GM12878 (cell line): ENCODE results near the gene HMX3. TPM values are rescaled to one million over a fixed set of nuclear protein-coding genes. Genes with fewer than 3 reads are reported as not detected.

Source experiments
- ATAC-seq: fragments of 200-7000 bp; cut with Tn5 transposase; 3 replicates; pipeline ENCODE4 v1.9.1; 2020; ENCODE audit warnings: mild to moderate bottlenecking, moderate library complexity
- BruUV-seq: library from RNA; stranded (reverse); fragments of 400-500 nt; replicated peaks from 2 replicates; lab custom pipeline; 2021; lab: Mats Ljungman, UMichigan
- CTCF ChIA-PET: fragments of 300-600 bp; sonication (Branson Sonifier 250); formaldehyde crosslinking; extraction: SDS; loops from one replicate; lab custom pipeline; 2021; ENCODE audit warnings: inconsistent platforms; lab: Yijun Ruan, JAX
- POLR2A ChIA-PET: fragments of 350-600 bp; formaldehyde crosslinking; extraction: SDS; loops from one replicate; lab custom pipeline; 2021; ENCODE audit warnings: inconsistent platforms; lab: Charles Lee
- RAD21 ChIA-PET: fragments of 300-600 bp; sonication (Branson Sonifier 250); formaldehyde crosslinking; loops from one replicate; lab custom pipeline; 2023; ENCODE audit warnings: antibody characterized with exemption; ENCODE audit not compliant: unreplicated experiment; lab: Charles Lee
- SMC1A ChIA-PET: fragments of 300-600 bp; sonication (Branson Sonifier 250); formaldehyde crosslinking; loops from one replicate; lab custom pipeline; 2023; ENCODE audit not compliant: unreplicated experiment, uncharacterized antibody; lab: Charles Lee
- DNase-seq: peaks from one replicate; pipeline ENCODE4 v3.0.0-alpha.2; 2011; ENCODE audit warnings: low read depth, low spot score
- FAIRE-seq: peaks from 3 replicates; lab custom pipeline; 2011; peaks lifted over from hg19 to GRCh38; lab: Jason Lieb, UNC
- H2AFZ ChIP-seq: 2 replicates; pipeline ENCODE4 v1.6.0; 2011; ENCODE audit warnings: low read depth, low read length, control low read depth; ENCODE audit not compliant: control insufficient read depth
- H3K27ac ChIP-seq: 2 replicates; pipeline ENCODE4 v1.5.1; 2011; ENCODE audit warnings: control low read depth; ENCODE audit not compliant: control insufficient read depth, insufficient read depth
- H3K27me3 ChIP-seq, 2 experiments: replicated peaks in 1 of 2; 2 replicates each; pipeline versions ENCODE4 v1.6.0 to v1.6.1; 2011; ENCODE audit warnings: low read length in 1 of 2; ENCODE audit not compliant: control insufficient read depth in 2 of 2, insufficient read depth in 2 of 2
- H3K36me3 ChIP-seq, 2 experiments: 2 replicates each; pipeline ENCODE4 v1.5.1; 2011; ENCODE audit warnings: low read length in 1 of 2; ENCODE audit not compliant: control insufficient read depth in 2 of 2, insufficient read depth in 2 of 2
- H3K4me1 ChIP-seq: 2 replicates; pipeline ENCODE4 v1.6.1; 2011; ENCODE audit warnings: mild to moderate bottlenecking, low read length, moderate library complexity, mixed read lengths; ENCODE audit not compliant: control insufficient read depth, insufficient read depth
- H3K4me2 ChIP-seq: 2 replicates; pipeline ENCODE4 v1.6.0; 2011; ENCODE audit warnings: control low read depth; ENCODE audit not compliant: control insufficient read depth, insufficient read depth
- H3K4me3 ChIP-seq: fragments of 200-600 bp; sonication (generic); 2 replicates; pipeline ENCODE4 v1.5.1; 2016
- H3K79me2 ChIP-seq: 2 replicates; pipeline ENCODE4 v1.6.0; 2011; ENCODE audit warnings: low read length; ENCODE audit not compliant: control insufficient read depth, insufficient read depth
- H3K9ac ChIP-seq: 2 replicates; pipeline ENCODE4 v1.8.0; 2011; ENCODE audit warnings: low read length, control low read depth, mixed read lengths; ENCODE audit not compliant: control insufficient read depth, insufficient read depth
- H3K9me3 ChIP-seq: replicated peaks from 3 replicates; pipeline ENCODE4 v1.5.1; 2011; ENCODE audit warnings: mild to moderate bottlenecking, low read length; ENCODE audit not compliant: control insufficient read depth, insufficient read depth
- H4K20me1 ChIP-seq: 2 replicates; pipeline ENCODE4 v1.6.0; 2011; ENCODE audit not compliant: control insufficient read depth, insufficient read depth
- CHD1 ChIP-seq: IDR thresholded peaks from 2 replicates; pipeline ENCODE4 v1.6.1; 2012; ENCODE audit warnings: low read depth, low read length, improper control_type of control experiment
- EZH2 ChIP-seq: IDR thresholded peaks from 2 replicates; pipeline ENCODE4 v1.6.1; 2012; ENCODE audit warnings: low read depth, mild to moderate bottlenecking, control low read depth, inconsistent platforms, low read length, borderline replicate concordance; ENCODE audit not compliant: control insufficient read depth
- KDM1A ChIP-seq: fragments of 200-600 bp; sonication (generic); IDR thresholded peaks from 2 replicates; pipeline ENCODE4 v1.6.1; 2016; ENCODE audit warnings: borderline replicate concordance
- MEF2A ChIP-seq: IDR thresholded peaks from 2 replicates; pipeline ENCODE4 v1.6.1; 2011; ENCODE audit warnings: low read depth, mild to moderate bottlenecking, low read length, moderate library complexity; ENCODE audit not compliant: insufficient read depth
- MYB ChIP-seq: fragments of 150-350 bp; IDR thresholded peaks from 2 replicates; pipeline ENCODE4 v1.6.1; 2014; ENCODE audit warnings: mild to moderate bottlenecking, low read depth, low read length, borderline replicate concordance
- NBN ChIP-seq: fragments of 450-650 bp; IDR thresholded peaks from 2 replicates; pipeline ENCODE4 v1.6.1; 2016
- PAX8 ChIP-seq: fragments of 450-650 bp; IDR thresholded peaks from 2 replicates; pipeline ENCODE4 v1.6.1; 2017; ENCODE audit warnings: mild to moderate bottlenecking, moderate library complexity
- RAD21 ChIP-seq: IDR thresholded peaks from 2 replicates; pipeline ENCODE4 v1.6.1; 2011; ENCODE audit warnings: mild to moderate bottlenecking, low read depth, low read length, moderate library complexity; ENCODE audit not compliant: insufficient read depth
- RAD51 ChIP-seq: fragments of 450-650 bp; IDR thresholded peaks from 2 replicates; pipeline ENCODE4 v1.6.1; 2016; ENCODE audit warnings: moderate library complexity, mild to moderate bottlenecking, inconsistent platforms
- SMAD1 ChIP-seq: fragments of 450-650 bp; IDR thresholded peaks from 2 replicates; pipeline ENCODE4 v1.6.1; 2018; ENCODE audit warnings: mild to moderate bottlenecking, low read depth; ENCODE audit not compliant: partially characterized antibody
- TBL1XR1 ChIP-seq: IDR thresholded peaks from 2 replicates; pipeline ENCODE4 v1.6.1; 2012; ENCODE audit warnings: low read depth, low read length, improper control_type of control experiment
- ZBTB4 ChIP-seq: fragments of 450-650 bp; formaldehyde crosslinking; IDR thresholded peaks from 2 replicates; pipeline ENCODE4 v1.4.0; 2022; ENCODE audit warnings: mild to moderate bottlenecking, moderate library complexity
- WGBS: methylation state at CpG from one replicate; pipeline ENCODE4 v1.1.6; 2016; ENCODE audit warnings: low lambda C conversion rate; ENCODE audit not compliant: insufficient replicate concordance, insufficient coverage; ENCODE audit errors: missing lambda C conversion rate; 5-methylcytosine and 5-hydroxymethylcytosine counted together
- in situ Hi-C: fragments of 300-500 bp; cut with MboI; formaldehyde crosslinking; loops from 9 replicates; pipeline ENCODE4 v1.14.3; 2018; ENCODE audit warnings: mixed read lengths
- intact Hi-C: fragments of 100-400 bp; cut with micrococcal nuclease; formaldehyde crosslinking; loops from one replicate; pipeline ENCODE4 v1.14.2; 2022; ENCODE audit not compliant: unreplicated experiment
- polyA plus RNA-seq, 11 experiments: library from polyadenylated mRNA; depleted of rRNA in 4 of 11; unstranded in 6 of 11; stranded (reverse) in 5 of 11; fragments of >200 nt; fragmentation: Nextera tagmentation in 4 of 11; fragmentation: Illumina TruSeq in 1 of 11; extraction: Ambion mirVana in 4 of 11; extraction: Trizol in 1 of 11; gene quantifications; 1 replicate in 1 of 11; 2 replicates in 10 of 11; pipeline versions ENCODE4 v1.2.1 to v1.2.3, GENCODE V29; 2011 to 2016; ENCODE audit warnings: inconsistent platforms in 2 of 11, missing spikeins in 2 of 11, low read depth in 1 of 11
- total RNA-seq, 4 experiments: library from RNA; depleted of rRNA in 3 of 4; stranded (reverse); fragments of >200 nt in 3 of 4; fragmentation: Illumina TruSeq in 1 of 4; extraction: Trizol in 1 of 4; gene quantifications; 2 replicates each; pipeline versions ENCODE4 v1.2.1 to v1.2.3, GENCODE V29; 2013 to 2021
- TF ChIP-seq, protein P1 (sequence below): IDR thresholded peaks from 2 replicates; pipeline ENCODE4 v1.6.1; 2012; ENCODE audit warnings: mild to moderate bottlenecking, low read depth, low read length

HMX3 gene
- total and polyA plus RNA-seq, 10 of the 15 experiments (the other 5 are each of a cell fraction or from before 2014, with no cell fraction given): 0.63 to 60.5 (median 15.3) TPM; not detected in 2

DNA sequence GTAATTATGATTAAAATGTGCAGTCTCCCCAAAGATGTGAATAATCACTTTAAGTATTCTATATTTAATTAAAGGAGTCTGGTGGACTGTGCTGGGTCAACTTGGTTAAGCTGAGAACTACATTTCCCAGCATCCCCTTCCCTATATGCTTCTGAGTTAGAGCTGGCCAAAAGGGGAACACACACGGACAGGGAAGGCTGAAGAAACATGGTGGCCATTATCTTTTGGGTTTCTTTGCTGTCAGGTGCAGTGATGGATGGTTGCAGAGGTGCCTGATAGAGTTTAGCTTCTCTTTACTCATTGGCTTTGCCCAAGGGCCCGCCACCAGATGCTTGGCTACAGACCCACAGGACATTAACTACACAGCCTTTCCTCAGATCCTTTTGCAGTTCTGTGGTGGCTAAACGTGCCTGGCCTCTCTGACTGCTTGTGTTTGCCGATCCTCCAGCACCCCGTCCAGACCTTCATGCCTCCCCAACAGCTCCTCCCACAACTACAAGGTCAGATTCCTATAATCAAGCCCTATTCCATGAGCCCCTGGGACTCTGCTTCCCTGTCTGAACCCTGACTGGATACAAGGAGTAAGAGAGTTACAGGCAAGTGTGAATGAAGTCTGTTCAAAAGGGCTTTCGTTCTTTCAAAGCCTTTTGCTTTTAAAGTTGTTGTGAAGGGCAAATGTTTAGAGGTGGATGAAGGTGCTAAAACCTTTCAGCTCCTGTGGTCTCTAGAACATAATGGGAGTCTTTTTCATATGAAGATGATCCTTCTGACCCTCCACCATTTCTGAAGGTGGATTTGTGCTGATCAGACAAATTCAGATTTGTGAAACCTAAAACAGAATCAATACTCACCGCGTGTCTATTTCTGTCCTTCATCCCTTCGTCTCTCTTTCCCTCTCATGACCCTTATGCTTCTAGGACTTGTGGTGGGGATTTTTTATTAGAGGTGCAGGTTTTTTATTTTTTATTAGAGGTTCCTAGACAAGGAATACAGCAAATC, 39.9 kb downstream of the HMX3 start:
- intact Hi-C loops (no loop called here), in situ Hi-C loops (no loop called here)
- FAIRE-seq (no peak), ATAC-seq (no peak), DNase-seq (no peak)
- no peak overlapping the region for H3K9ac ChIP-seq
- CTCF ChIA-PET: interaction anchor here (1.2 kb wide), 1 partner anchor 84 kb away, joined by 3 read pairs; no protein-coding TSS in a partner anchor
- no peak overlapping the region for H2AFZ ChIP-seq
- no peaks in the 10 kb centered on the region; the same call in 1 of the 2 replicates for H4K20me1 ChIP-seq
- H3K27ac ChIP-seq: no peak overlapping the region
- H3K9me3 ChIP-seq: peaks cover 2% of the 10 kb centered on the region; the same call in 1 of the 3 replicates
- H3K4me2 ChIP-seq: no peak overlapping the region
- peaks cover 2% of the 10 kb centered on the region; the same call in 1 of the 2 replicates for H3K79me2 ChIP-seq
- peaks cover 2 to 26% of the 10 kb centered on the region in 2 experiments for H3K36me3 ChIP-seq
- no peak overlapping the region for H3K4me3 ChIP-seq
- H3K27me3 ChIP-seq: no peaks in the 10 kb centered on the region
- H3K4me1 ChIP-seq: no peaks in the 10 kb centered on the region
- RAD21 ChIA-PET: no interaction called here
- SMC1A ChIA-PET: no interaction called here
- 92% methylated on average over 9 of the region's 9 CpGs for WGBS
- no TSS peak for BruUV-seq
- POLR2A ChIA-PET: interaction anchor here (0.8 to 1.0 kb wide), 2 partner anchors 22 to 168 kb away, joined by 3 read pairs; partner anchors contain the start of gene BUB3
- TF ChIP-seq ZBTB4 (no peak), SMAD1 (no peak), MEF2A (no peak), CHD1 (no peak), RAD21 (no peak), PAX8 (no peak), KDM1A (no peak), RAD51 (no peak), EZH2 (no peak), MYB (no peak), NBN (no peak), TBL1XR1 (no peak)
- TF ChIP-seq, protein P1, sequence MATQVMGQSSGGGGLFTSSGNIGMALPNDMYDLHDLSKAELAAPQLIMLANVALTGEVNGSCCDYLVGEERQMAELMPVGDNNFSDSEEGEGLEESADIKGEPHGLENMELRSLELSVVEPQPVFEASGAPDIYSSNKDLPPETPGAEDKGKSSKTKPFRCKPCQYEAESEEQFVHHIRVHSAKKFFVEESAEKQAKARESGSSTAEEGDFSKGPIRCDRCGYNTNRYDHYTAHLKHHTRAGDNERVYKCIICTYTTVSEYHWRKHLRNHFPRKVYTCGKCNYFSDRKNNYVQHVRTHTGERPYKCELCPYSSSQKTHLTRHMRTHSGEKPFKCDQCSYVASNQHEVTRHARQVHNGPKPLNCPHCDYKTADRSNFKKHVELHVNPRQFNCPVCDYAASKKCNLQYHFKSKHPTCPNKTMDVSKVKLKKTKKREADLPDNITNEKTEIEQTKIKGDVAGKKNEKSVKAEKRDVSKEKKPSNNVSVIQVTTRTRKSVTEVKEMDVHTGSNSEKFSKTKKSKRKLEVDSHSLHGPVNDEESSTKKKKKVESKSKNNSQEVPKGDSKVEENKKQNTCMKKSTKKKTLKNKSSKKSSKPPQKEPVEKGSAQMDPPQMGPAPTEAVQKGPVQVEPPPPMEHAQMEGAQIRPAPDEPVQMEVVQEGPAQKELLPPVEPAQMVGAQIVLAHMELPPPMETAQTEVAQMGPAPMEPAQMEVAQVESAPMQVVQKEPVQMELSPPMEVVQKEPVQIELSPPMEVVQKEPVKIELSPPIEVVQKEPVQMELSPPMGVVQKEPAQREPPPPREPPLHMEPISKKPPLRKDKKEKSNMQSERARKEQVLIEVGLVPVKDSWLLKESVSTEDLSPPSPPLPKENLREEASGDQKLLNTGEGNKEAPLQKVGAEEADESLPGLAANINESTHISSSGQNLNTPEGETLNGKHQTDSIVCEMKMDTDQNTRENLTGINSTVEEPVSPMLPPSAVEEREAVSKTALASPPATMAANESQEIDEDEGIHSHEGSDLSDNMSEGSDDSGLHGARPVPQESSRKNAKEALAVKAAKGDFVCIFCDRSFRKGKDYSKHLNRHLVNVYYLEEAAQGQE: no peak
